Measurements from ENCODE around the gene SCN10A.

The SCN10A gene

DNA sequence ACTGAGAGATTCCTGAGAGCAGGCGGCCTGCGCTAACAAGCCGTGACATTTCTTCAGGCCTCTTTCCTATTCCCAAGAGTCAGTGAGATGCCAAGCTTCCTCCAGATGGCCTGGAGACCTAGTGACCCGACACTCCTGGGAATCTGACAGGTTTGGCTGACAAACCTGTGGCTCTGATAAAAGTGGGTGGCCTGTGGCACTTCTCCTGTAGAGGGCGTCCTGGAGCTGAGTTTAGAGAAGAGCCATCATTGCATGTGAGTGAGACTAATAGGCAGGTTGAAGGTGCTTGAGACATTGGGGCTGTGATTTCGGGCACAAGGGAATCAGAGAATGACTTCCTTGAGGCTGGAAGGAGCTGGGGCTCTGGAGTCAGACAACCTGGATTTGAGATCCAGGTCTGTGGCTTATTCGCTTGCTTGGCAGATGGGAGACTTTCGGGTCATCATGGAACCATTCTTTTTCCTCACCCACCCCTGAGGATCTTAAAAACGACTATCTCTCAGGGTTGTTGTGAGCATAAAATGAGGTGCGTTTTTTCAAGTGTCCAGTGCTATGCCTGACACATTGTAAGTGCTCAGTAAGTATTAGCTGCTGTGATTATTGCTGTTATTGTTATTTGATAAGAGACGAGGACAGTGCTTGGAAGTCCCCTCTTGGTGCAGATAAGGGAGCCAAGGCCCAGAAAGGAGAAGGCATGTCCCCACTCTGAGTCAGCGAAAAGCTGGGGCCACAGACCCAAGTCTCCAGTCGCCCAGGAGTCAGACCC is 77.2 kb downstream of the SCN10A start:
- Histone ChIP-seq H3K36me3 (no peaks in the 10 kb centered on the region), H3K27me3 (ENCODE audit: insufficient read depth, low read depth, severe bottlenecking) (peaks cover 37% of the 10 kb centered on the region), H3K27ac (no peak overlapping the region), H3K9me3 (ENCODE audit: severe bottlenecking) (no peaks in the 10 kb centered on the region), H3K4me3 (ENCODE audit: low read depth, low read length) (no peak overlapping the region)
- TF ChIP-seq, protein P1, sequence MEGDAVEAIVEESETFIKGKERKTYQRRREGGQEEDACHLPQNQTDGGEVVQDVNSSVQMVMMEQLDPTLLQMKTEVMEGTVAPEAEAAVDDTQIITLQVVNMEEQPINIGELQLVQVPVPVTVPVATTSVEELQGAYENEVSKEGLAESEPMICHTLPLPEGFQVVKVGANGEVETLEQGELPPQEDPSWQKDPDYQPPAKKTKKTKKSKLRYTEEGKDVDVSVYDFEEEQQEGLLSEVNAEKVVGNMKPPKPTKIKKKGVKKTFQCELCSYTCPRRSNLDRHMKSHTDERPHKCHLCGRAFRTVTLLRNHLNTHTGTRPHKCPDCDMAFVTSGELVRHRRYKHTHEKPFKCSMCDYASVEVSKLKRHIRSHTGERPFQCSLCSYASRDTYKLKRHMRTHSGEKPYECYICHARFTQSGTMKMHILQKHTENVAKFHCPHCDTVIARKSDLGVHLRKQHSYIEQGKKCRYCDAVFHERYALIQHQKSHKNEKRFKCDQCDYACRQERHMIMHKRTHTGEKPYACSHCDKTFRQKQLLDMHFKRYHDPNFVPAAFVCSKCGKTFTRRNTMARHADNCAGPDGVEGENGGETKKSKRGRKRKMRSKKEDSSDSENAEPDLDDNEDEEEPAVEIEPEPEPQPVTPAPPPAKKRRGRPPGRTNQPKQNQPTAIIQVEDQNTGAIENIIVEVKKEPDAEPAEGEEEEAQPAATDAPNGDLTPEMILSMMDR (IDR thresholded peaks at IDR 0.05; ENCODE audit: low read depth, low read length) = peak; percentile 85
- peak; percentile 71 for DNase-seq

DNA sequence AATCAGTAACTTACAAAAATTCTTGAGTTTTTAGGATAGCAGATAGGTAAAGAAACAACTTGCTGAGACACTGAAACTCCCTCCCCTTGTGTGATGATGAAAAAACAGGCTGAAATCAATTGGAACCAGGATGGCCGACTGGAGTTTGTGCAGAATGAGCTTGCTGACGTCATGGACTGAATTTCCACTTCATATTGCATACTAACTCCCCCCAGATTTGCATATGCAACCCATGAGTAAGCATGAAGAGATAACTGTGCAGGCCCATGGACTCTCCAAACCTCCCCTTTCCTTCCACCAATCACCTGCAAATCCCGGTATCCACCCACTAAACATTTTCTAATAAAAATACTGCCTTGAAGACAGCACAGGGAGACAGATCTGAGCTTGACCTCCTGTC is 84.5 kb downstream of the SCN10A start:
- TF ChIP-seq, protein P1 (IDR thresholded peaks at IDR 0.05; ENCODE audit: low read depth, low read length) = no peak
- Histone ChIP-seq H3K27ac (no peak overlapping the region), H3K4me3 (ENCODE audit: low read depth, low read length) (no peak overlapping the region), H3K27me3 (ENCODE audit: insufficient read depth, low read depth, severe bottlenecking) (peaks cover 39% of the 10 kb centered on the region), H3K9me3 (ENCODE audit: severe bottlenecking) (no peaks in the 10 kb centered on the region), H3K36me3 (no peaks in the 10 kb centered on the region)
- DNase-seq = no peak

DNA sequence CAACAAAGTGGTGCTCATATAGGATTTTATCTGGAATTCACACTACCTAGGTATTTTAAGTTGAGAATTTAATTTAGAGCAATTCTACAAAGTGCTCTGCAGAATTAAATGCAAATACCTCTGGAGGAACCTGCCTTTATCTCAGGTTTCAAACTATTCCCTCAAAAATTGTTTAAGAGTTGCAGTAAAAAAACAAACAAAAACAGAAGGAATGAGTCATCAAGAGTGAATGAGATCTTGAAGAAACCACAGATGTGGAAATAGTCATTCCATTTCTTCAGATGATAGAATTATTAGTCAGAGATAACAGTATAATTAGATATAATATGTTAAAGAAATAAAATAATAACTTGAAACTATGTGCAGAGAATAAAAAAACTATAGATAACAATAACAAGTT is 85.7 kb downstream of the SCN10A start:
- TF ChIP-seq, protein P1 (IDR thresholded peaks at IDR 0.05; ENCODE audit: low read depth, low read length) = no peak
- Histone ChIP-seq H3K4me3 (ENCODE audit: low read depth, low read length) (no peak overlapping the region), H3K27me3 (ENCODE audit: insufficient read depth, low read depth, severe bottlenecking) (peaks cover 37% of the 10 kb centered on the region), H3K9me3 (ENCODE audit: severe bottlenecking) (no peaks in the 10 kb centered on the region), H3K27ac (no peak overlapping the region), H3K36me3 (no peaks in the 10 kb centered on the region)
- DNase-seq = no peak

DNA sequence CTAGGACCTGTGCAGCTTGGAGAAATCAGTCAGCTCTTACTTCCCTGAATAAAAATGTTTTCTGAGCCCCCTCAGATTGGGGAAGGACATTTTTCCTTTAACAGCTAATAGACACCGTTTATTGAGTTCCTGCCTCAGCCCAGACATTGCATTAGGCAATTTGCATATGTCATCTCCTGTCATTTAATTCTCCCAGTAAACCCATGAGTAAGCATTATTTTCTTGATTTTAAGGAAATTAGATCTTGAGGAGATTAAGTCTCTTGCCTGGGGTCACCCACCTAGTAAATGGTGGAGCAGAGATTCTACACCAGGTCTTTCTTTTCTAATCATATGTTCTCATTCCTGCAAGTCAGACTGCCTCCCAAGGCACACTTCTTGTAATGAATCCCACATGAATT is 88.0 kb downstream of the SCN10A start:
- no peak overlapping the region for H3K27ac ChIP-seq
- H3K4me3 ChIP-seq (ENCODE audit: low read depth, low read length) = no peak overlapping the region
- H3K9me3 ChIP-seq (ENCODE audit: severe bottlenecking) = no peaks in the 10 kb centered on the region
- peaks cover 52% of the 10 kb centered on the region for H3K27me3 ChIP-seq (ENCODE audit: insufficient read depth, low read depth, severe bottlenecking)
- TF ChIP-seq, protein P1 (IDR thresholded peaks at IDR 0.05; ENCODE audit: low read depth, low read length) = no peak
- H3K36me3 ChIP-seq = no peaks in the 10 kb centered on the region
- DNase-seq = no peak

DNA sequence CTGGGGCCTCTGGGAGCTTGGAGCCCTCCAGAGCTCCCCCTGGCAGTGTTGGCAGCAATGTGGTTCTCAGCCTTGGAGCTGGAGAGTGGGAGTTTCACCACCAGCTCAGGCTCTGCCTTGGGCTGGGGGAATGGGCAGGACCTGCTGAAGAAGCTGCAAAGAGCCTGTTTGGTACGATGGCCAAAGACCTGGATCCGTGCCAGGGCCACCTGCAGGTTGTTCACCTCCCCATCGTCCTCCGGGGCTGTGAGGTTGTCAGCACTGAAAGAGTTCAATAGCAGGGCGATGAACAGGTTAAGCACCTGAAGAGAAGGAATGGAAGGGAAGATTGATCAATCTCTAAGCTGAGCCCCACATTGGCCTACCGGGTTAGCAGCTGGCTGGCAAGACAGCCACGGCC is 89.3 kb downstream of the SCN10A start:
- Histone ChIP-seq H3K4me3 (ENCODE audit: low read depth, low read length) (no peak overlapping the region), H3K9me3 (ENCODE audit: severe bottlenecking) (no peaks in the 10 kb centered on the region), H3K27ac (no peak overlapping the region), H3K27me3 (ENCODE audit: insufficient read depth, low read depth, severe bottlenecking) (peaks cover 58% of the 10 kb centered on the region), H3K36me3 (no peaks in the 10 kb centered on the region)
- TF ChIP-seq, protein P1 (IDR thresholded peaks at IDR 0.05; ENCODE audit: low read depth, low read length) = no peak
- DNase-seq = no peak
